Measurements from ENCODE around the gene EIPR1.

GRCh38 chr2:3151153-3151918, 226.3 kb downstream of the EIPR1 start:
- TF ChIP-seq, protein P1, sequence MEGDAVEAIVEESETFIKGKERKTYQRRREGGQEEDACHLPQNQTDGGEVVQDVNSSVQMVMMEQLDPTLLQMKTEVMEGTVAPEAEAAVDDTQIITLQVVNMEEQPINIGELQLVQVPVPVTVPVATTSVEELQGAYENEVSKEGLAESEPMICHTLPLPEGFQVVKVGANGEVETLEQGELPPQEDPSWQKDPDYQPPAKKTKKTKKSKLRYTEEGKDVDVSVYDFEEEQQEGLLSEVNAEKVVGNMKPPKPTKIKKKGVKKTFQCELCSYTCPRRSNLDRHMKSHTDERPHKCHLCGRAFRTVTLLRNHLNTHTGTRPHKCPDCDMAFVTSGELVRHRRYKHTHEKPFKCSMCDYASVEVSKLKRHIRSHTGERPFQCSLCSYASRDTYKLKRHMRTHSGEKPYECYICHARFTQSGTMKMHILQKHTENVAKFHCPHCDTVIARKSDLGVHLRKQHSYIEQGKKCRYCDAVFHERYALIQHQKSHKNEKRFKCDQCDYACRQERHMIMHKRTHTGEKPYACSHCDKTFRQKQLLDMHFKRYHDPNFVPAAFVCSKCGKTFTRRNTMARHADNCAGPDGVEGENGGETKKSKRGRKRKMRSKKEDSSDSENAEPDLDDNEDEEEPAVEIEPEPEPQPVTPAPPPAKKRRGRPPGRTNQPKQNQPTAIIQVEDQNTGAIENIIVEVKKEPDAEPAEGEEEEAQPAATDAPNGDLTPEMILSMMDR (IDR thresholded peaks at IDR 0.05): no peak
- no peak for TF ChIP-seq POLR2A (IDR thresholded peaks at IDR 0.05)
